DMS 273 (cell line): ENCODE measurements around the gene SEMA4G.

Source experiments
- DNase-seq: peaks from one replicate; lab custom pipeline; 2025; ENCODE audit not compliant: unreplicated experiment; lab: John Stamatoyannopoulos, UW

SEMA4G gene

GRCh38 chr10:101005869-101006567 is 36.7 kb downstream of the SEMA4G start:
- DNase-seq, result no peak

- peak; percentile 87 for DNase-seq
These were observed 37.3 kb downstream of the SEMA4G start for GRCh38 chr10:101006593-101007098.

GRCh38 chr10:101007099-101007711 is 37.9 kb downstream of the SEMA4G start:
- peak; percentile 87 for DNase-seq

GRCh38 chr10:101007915-101008822 is 38.9 kb downstream of the SEMA4G start:
- DNase-seq, result no peak

DNA sequence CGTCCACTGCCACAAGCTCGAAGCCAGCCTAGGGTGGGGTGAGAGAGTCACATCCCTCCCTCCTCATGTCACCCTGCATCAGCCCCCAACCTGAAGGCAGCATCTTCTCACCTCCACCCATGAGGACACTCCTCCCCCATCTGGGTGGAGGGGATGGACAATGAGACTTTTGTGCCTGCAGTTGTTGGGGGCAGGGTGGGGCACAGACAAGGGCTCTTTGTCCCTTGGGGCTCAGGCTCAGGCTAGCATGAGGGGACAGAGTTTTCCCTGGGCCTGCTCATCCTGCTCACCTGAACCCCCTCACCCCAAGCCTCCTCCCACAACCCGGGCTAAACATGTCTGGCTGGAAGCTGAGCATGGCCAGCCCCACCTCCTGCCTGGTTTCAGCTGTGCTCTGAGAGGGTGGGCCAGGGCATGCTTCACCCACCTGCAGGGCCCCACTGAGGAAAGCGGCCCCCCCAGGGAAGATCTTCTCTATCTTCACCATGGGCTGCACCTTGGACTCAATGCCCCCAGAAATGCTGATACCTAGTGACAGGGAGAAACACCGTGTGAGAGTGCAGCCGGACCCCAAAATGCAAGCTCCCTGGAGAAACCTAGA is 39.6 kb downstream of the SEMA4G start:
- DNase-seq, result no peak

- DNase-seq, result no peak
These were observed 41.0 kb downstream of the SEMA4G start for GRCh38 chr10:101010329-101010728.

- peak; percentile 41 for DNase-seq
These were observed 42.5 kb downstream of the SEMA4G start for GRCh38 chr10:101011517-101012423.

GRCh38 chr10:101012525-101013364 is 43.4 kb downstream of the SEMA4G start:
- peak; percentile 94 for DNase-seq

GRCh38 chr10:101013365-101013825 is 44.1 kb downstream of the SEMA4G start:
- no peak for DNase-seq

- DNase-seq, result peak; percentile 85
These were observed 45.1 kb downstream of the SEMA4G start for GRCh38 chr10:101014230-101014884.

- peak; percentile 26 for DNase-seq
These were observed 45.8 kb downstream of the SEMA4G start for GRCh38 chr10:101014966-101015581.

- no peak for DNase-seq
These were observed 46.3 kb downstream of the SEMA4G start for GRCh38 chr10:101015582-101015973.

DNA sequence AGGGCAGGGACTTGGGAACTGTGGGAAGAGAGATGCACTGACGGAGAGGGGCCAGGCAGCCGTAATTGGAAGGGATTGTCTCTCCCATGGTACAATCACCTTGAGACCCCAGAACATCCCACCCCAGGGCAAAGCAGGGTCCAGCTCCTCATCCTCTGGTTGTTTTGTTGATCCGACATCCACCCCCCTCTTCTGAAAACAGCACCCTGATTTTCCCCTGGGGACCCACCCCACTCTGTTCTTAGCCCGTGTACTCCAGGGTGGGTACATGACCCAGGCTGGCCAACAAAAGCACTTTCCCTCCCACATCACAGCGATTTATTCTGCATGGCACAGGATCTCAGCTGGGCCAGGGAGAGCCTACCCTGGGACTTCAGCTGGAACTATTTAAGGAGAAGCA is 47.5 kb downstream of the SEMA4G start:
- no peak for DNase-seq

DNA sequence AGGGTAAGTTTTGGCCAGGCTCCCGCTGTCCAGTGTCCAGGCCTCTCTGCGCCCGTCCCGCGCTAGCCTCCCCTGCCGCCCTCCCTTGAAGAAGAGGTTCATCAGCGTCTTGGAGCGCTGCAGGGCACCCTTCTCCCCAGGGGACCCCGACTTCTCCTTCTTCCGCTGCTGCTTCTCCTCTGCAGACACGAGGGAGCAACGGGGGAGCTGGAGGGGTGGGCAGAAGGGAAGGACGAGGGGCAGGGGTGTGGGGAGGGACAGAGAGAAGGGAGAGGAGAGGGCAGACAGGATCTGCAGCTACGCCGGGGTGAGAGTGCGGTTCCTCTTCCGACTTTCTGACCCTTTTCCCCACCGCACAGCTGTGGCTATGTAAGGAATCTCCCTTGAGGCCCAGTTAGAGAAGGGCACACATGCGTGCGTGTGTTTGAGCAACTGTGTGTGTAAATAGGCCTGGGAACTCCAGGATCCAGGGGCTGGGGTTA is 48.9 kb downstream of the SEMA4G start:
- peak; percentile 27 for DNase-seq

- DNase-seq, result peak; percentile 93
These were observed 49.5 kb downstream of the SEMA4G start for GRCh38 chr10:101018600-101019439.
